ENCODE measurements around the gene DGKD.

The DGKD gene

GRCh38 chr2:233513953-233514655, 159.8 kb downstream of the DGKD start:
- Histone ChIP-seq H3K36me3 (ENCODE audit: insufficient read depth, low read length) (peaks cover under 1% of the 10 kb centered on the region; the same call in 1 of the 2 replicates), H3K4me1 (ENCODE audit: control insufficient read depth, insufficient read depth, low read length, unreplicated experiment) (no peaks in the 10 kb centered on the region), H3K4me3 (ENCODE audit: low read depth, low read length) (no peak overlapping the region), H3K27ac (ENCODE audit: low read depth, low read length) (no peak overlapping the region), H2AFZ (ENCODE audit: low read length, unreplicated experiment) (no peak overlapping the region), H3K27me3 (ENCODE audit: insufficient read depth, low read length) (no peaks in the 10 kb centered on the region), H3K79me2 (ENCODE audit: control insufficient read depth, insufficient read depth, low read length, unreplicated experiment) (no peaks in the 10 kb centered on the region)

GRCh38 chr2:233519787-233520611, 165.7 kb downstream of the DGKD start:
- Histone ChIP-seq H3K79me2 (ENCODE audit: control insufficient read depth, insufficient read depth, low read length, unreplicated experiment) (no peaks in the 10 kb centered on the region), H3K27ac (ENCODE audit: low read depth, low read length) (no peak overlapping the region), H3K4me3 (ENCODE audit: low read depth, low read length) (no peak overlapping the region), H3K4me1 (ENCODE audit: control insufficient read depth, insufficient read depth, low read length, unreplicated experiment) (no peaks in the 10 kb centered on the region), H3K36me3 (ENCODE audit: insufficient read depth, low read length) (peaks cover 24% of the 10 kb centered on the region), H2AFZ (ENCODE audit: low read length, unreplicated experiment) (no peak overlapping the region), H3K27me3 (ENCODE audit: insufficient read depth, low read length) (no peaks in the 10 kb centered on the region)

All from ACC112 (cell line).